Measurements from ENCODE around the gene MMS19.

The MMS19 gene

GRCh38 chr10:97522937-97523336 lies 24.7 kb upstream of the MMS19 start:
- no peak for DNase-seq (ENCODE audit: low spot score)

GRCh38 chr10:97522071-97522470 lies 23.8 kb upstream of the MMS19 start:
- DNase-seq (ENCODE audit: low spot score): no peak
- no peak for TF ChIP-seq CTCF (IDR thresholded peaks at IDR 0.05; ENCODE audit: extremely low read depth, missing control alignments)

More at GRCh38 chr10:97522937-97523336, 24.7 kb upstream of the MMS19 start:
- TF ChIP-seq CTCF (IDR thresholded peaks at IDR 0.05; ENCODE audit: extremely low read depth, missing control alignments): no peak

GRCh38 chr10:97520978-97521761 lies 22.9 kb upstream of the MMS19 start:
- TF ChIP-seq CTCF (IDR thresholded peaks at IDR 0.05; ENCODE audit: extremely low read depth, missing control alignments): no peak
- DNase-seq (ENCODE audit: low spot score): no peak

GRCh38 chr10:97520520-97520919 lies 22.3 kb upstream of the MMS19 start:
- DNase-seq (ENCODE audit: low spot score): no peak
- TF ChIP-seq CTCF (IDR thresholded peaks at IDR 0.05; ENCODE audit: extremely low read depth, missing control alignments): no peak

- no peak for DNase-seq (ENCODE audit: low spot score)
- no peak for TF ChIP-seq CTCF (IDR thresholded peaks at IDR 0.05; ENCODE audit: extremely low read depth, missing control alignments)
Measured at GRCh38 chr10:97519342-97519741, 21.1 kb upstream of the MMS19 start.

- DNase-seq (ENCODE audit: low spot score): no peak
- TF ChIP-seq CTCF (IDR thresholded peaks at IDR 0.05; ENCODE audit: extremely low read depth, missing control alignments): no peak
Measured at GRCh38 chr10:97518301-97519043, 20.2 kb upstream of the MMS19 start.

GRCh38 chr10:97517778-97518300 lies 19.6 kb upstream of the MMS19 start:
- TF ChIP-seq CTCF (IDR thresholded peaks at IDR 0.05; ENCODE audit: extremely low read depth, missing control alignments): no peak

More at GRCh38 chr10:97517778-97518300, 19.6 kb upstream of the MMS19 start:
- no peak for DNase-seq (ENCODE audit: low spot score)
